Measurements from ENCODE around the gene CXorf65.
A peak's percentile ranks its signal among the peaks of the same experiment; 100 is the strongest.

The CXorf65 gene

DNA sequence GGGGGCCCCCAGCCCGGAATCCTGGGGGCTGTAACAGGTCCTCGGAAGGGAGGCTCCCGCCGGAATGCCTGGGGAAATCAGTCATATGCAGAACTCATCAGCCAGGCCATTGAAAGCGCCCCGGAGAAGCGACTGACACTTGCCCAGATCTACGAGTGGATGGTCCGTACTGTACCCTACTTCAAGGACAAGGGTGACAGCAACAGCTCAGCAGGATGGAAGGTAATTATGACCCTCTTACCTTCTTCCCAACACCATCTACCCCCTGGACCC lies 9.8 kb downstream of the CXorf65 start:
- CTCF ChIA-PET = no interaction called here

DNA sequence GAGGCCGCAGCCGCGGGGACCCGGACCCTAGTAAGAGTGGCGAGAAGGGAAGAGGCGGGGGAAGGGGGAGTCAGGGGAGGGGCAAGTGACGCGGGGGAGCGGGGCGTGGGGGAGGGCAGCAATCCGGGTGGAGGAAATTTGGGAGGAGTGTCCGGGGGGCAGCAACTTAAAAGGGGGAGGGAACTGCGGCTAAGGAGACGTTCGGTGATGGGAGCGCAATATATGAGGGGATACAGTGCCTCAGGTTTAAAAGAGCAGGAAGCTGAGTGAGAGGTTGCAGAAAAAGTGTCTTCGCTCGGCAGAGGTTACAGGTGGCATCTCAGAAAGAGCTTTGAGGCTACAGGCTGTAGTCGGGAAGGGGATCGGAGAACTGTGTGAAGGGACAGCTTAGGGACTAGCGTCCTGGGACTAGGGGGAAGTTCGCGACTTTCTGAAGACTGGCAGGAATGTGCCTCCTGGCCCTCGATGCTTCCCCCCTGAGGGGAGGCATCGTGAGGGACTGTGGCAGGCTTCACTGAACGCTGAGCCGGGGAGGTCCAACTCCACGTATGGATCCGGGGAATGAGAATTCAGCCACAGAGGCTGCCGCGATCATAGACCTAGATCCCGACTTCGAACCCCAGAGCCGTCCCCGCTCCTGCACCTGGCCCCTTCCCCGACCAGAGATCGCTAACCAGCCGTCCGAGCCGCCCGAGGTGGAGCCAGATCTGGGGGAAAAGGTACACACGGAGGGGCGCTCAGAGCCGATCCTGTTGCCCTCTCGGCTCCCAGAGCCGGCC lies 10.4 kb downstream of the CXorf65 start:
- TF ChIP-seq TARDBP (IDR thresholded peaks at IDR 0.05) (no peak), L3MBTL2 (conservative IDR thresholded peaks at IDR 0.05) (peak; percentile 39)
- DNase-seq (ENCODE audit: extremely low spot score) = no peak
- POLR2A ChIA-PET = interaction anchor here (0.5 kb wide), 1 partner anchor 110 kb away, joined by 3 read pairs; no protein-coding TSS in a partner anchor
- CTCF ChIA-PET = no interaction called here

More for the DNA sequence above, 9.8 kb downstream of the CXorf65 start:
- TF ChIP-seq FOXK2 (IDR thresholded peaks at IDR 0.05) = no peak
- no peak for TF ChIP-seq ZNF384 (IDR thresholded peaks at IDR 0.05)
- TF ChIP-seq SP1 (IDR thresholded peaks at IDR 0.05) = no peak
- no peak for TF ChIP-seq BHLHE40 (IDR thresholded peaks at IDR 0.05; ENCODE audit: borderline replicate concordance)
- no peak for TF ChIP-seq ARNT (IDR thresholded peaks at IDR 0.05)
- no peak for TF ChIP-seq HDGF (IDR thresholded peaks at IDR 0.05; ENCODE audit: borderline replicate concordance)
- POLR2A ChIA-PET = no interaction called here
- no peak for DNase-seq (ENCODE audit: extremely low spot score)

DNA sequence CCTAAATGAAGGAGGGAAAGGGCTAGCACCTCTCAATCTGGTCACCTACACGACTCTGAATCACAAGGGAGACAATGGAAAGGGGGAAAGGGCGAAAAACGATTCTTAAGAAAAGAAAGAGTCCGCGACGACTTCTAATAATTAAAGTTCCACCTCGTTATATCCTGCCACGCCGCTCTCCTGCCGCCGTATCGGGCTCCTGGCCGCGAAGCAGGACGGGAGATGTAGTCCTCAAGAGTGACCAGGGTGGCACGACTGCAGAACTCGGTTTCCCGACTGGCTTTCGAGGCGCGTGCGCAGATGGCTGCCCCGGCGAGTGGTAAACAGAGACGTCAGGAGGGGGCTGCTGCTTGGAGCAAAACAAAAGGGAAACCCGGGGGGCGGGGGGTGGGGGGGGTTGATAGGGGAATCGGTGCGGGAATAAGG lies 11.0 kb downstream of the CXorf65 start, which contains the start of gene FOXO4:
Gene FOXO4, plus strand, starts transcription at position 297 of the 426 bp plus-strand sequence. CDS start 678 bp downstream, outside the sequence.
- 0 out of 2 replicates have a peak, but pooled peaks have one; percentile 37 for TF ChIP-seq SUZ12 (IDR thresholded peaks at IDR 0.05)
- peak; percentile 97 for TF ChIP-seq L3MBTL2 (conservative IDR thresholded peaks at IDR 0.05)
- no peak for TF ChIP-seq LEF1 (IDR thresholded peaks at IDR 0.05; ENCODE audit: borderline replicate concordance)
- ChIA-PET CTCF (no interaction called here), POLR2A (no interaction called here)
- DNase-seq (ENCODE audit: extremely low spot score) = peak; percentile 98

DNA sequence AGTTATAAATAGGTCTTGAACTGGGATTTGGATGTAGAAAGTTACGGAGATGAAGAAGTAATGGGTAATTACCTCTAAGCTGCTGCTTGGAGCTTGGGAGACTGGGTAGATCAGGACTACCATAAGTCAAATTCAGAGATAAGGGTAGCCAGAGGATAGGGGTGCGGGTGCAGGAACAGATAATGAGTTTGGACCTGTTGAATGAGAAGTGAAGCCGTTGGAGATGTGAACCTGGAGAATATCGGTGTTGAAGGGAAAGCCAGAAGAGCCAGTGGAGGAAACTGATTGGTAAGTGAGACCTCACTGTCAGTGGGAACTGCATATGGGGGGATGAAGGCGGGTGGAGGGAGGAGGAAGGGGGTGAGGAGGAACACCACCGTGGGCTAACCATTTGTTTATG lies 11.5 kb downstream of the CXorf65 start:
- POLR2A ChIA-PET = no interaction called here
- DNase-seq (ENCODE audit: extremely low spot score) = no peak
- CTCF ChIA-PET = no interaction called here
- TF ChIP-seq HDGF (IDR thresholded peaks at IDR 0.05; ENCODE audit: borderline replicate concordance) = no peak
- no peak for TF ChIP-seq FOXK2 (IDR thresholded peaks at IDR 0.05)
- no peak for TF ChIP-seq FOXM1 (IDR thresholded peaks at IDR 0.05; ENCODE audit: borderline replicate concordance)
- no peak for TF ChIP-seq NFRKB (IDR thresholded peaks at IDR 0.05)
- no peak for TF ChIP-seq ZNF384 (IDR thresholded peaks at IDR 0.05)
- TF ChIP-seq L3MBTL2 (conservative IDR thresholded peaks at IDR 0.05) = no peak
- TF ChIP-seq ARNT (IDR thresholded peaks at IDR 0.05) = no peak
- TF ChIP-seq FOXA1 (IDR thresholded peaks at IDR 0.05) = no peak
- no peak for TF ChIP-seq ELF4 (IDR thresholded peaks at IDR 0.05)
- no peak for TF ChIP-seq CTBP1 (IDR thresholded peaks at IDR 0.05; ENCODE audit: borderline replicate concordance)
- no peak for TF ChIP-seq SUZ12 (IDR thresholded peaks at IDR 0.05)
- TF ChIP-seq TARDBP (IDR thresholded peaks at IDR 0.05) = no peak
- TF ChIP-seq BHLHE40 (IDR thresholded peaks at IDR 0.05; ENCODE audit: borderline replicate concordance) = no peak
- TF ChIP-seq SP1 (IDR thresholded peaks at IDR 0.05) = no peak
- TF ChIP-seq, protein P1, sequence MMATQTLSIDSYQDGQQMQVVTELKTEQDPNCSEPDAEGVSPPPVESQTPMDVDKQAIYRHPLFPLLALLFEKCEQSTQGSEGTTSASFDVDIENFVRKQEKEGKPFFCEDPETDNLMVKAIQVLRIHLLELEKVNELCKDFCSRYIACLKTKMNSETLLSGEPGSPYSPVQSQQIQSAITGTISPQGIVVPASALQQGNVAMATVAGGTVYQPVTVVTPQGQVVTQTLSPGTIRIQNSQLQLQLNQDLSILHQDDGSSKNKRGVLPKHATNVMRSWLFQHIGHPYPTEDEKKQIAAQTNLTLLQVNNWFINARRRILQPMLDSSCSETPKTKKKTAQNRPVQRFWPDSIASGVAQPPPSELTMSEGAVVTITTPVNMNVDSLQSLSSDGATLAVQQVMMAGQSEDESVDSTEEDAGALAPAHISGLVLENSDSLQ (IDR thresholded peaks at IDR 0.05) = no peak; the same call in 1 of the 2 replicates
- no peak for TF ChIP-seq LEF1 (IDR thresholded peaks at IDR 0.05; ENCODE audit: borderline replicate concordance)

DNA sequence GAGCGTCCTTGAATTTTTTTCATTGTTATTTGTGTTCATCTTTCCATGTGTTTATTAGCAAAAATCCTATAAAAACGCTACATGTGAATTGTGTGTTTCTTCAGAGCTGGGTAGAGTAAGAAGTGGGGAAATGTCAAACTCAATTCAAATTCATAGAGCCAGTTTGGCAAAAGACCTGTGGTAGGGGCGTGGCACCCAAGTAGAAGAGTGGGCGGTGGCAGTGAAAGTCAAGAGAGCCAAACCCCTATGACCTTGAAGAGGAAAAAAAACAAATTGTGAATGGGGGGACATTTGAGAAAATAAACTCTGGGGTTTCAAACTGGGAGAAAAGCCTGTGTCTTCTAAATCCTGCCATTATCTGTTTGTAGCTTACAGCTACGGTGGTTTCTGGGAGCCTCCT lies 15.3 kb downstream of the CXorf65 start:
- no peak for TF ChIP-seq CTBP1 (IDR thresholded peaks at IDR 0.05; ENCODE audit: borderline replicate concordance)
- no peak for TF ChIP-seq TARDBP (IDR thresholded peaks at IDR 0.05)
- ChIA-PET CTCF (no interaction called here), POLR2A (no interaction called here)
- DNase-seq (ENCODE audit: extremely low spot score) = no peak

DNA sequence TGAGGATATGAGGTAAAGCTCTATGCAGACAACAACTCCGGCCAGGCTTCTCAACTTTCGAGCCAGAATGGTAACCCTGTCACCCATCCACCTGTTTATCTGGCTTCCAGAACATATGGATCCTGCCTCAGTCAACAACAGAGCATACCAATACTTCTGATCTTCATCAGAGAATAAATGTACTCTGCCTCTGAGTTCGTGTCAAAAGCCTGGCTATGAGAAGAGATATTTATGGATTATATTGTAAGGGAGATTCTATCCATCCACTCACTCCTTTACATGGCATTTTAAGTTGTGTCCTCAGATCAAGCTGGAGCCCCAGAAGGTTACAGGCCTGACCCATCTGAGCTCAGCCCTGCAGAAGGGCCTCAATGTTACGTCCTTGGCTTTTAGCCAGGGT lies 20.6 kb downstream of the CXorf65 start:
- no peak for DNase-seq (ENCODE audit: extremely low spot score)
- TF ChIP-seq, protein P1 (IDR thresholded peaks at IDR 0.05) = no peak
- TF ChIP-seq SP1 (IDR thresholded peaks at IDR 0.05) (no peak), NFRKB (IDR thresholded peaks at IDR 0.05) (no peak), L3MBTL2 (conservative IDR thresholded peaks at IDR 0.05) (no peak), TARDBP (IDR thresholded peaks at IDR 0.05) (no peak), FOXM1 (IDR thresholded peaks at IDR 0.05; ENCODE audit: borderline replicate concordance) (no peak), ZNF384 (IDR thresholded peaks at IDR 0.05) (no peak), FOXK2 (IDR thresholded peaks at IDR 0.05) (no peak), SUZ12 (IDR thresholded peaks at IDR 0.05) (no peak), FOXA1 (IDR thresholded peaks at IDR 0.05) (no peak), LEF1 (IDR thresholded peaks at IDR 0.05; ENCODE audit: borderline replicate concordance) (no peak), ARNT (IDR thresholded peaks at IDR 0.05) (no peak), CTBP1 (IDR thresholded peaks at IDR 0.05; ENCODE audit: borderline replicate concordance) (no peak), BHLHE40 (IDR thresholded peaks at IDR 0.05; ENCODE audit: borderline replicate concordance) (no peak), HDGF (IDR thresholded peaks at IDR 0.05; ENCODE audit: borderline replicate concordance) (no peak), ELF4 (IDR thresholded peaks at IDR 0.05) (no peak)
- ChIA-PET POLR2A (interaction anchor here (0.7 to 1.6 kb wide), 4 partner anchors 18 to 96 kb away, joined by 3 to 7 read pairs (median 4); partner anchors contain the start of gene MED12), CTCF (no interaction called here)

DNA sequence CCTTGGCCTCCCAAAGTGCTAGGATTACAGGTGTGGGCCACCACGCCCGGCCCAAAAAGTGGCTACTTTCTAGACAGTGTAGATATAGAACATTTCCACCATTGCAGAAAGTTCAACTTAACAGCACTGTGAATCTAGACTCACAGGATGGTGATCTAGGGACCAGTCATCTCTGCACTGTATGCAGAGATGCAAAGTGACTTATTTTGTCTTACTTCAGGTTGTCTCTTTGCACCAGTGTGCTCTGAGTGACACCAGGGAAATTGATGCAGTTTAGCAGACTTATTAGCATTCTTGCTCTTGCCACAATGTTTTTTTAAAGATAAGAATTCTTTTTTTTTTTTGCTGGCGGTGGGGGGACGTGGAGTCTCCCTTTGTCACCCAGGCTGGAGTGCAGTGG lies 23.7 kb downstream of the CXorf65 start:
- ChIA-PET POLR2A (no interaction called here), CTCF (interaction anchor here (0.6 kb wide), 1 partner anchor 52 kb away, joined by 6 read pairs; no protein-coding TSS in a partner anchor)
- TF ChIP-seq, protein P1 (IDR thresholded peaks at IDR 0.05) = peak; percentile 15; the same call in 1 of the 2 replicates
- TF ChIP-seq CTBP1 (IDR thresholded peaks at IDR 0.05; ENCODE audit: borderline replicate concordance) = no peak
- no peak for TF ChIP-seq LEF1 (IDR thresholded peaks at IDR 0.05; ENCODE audit: borderline replicate concordance)
- DNase-seq (ENCODE audit: extremely low spot score) = no peak
